Stimulated activated CD4-positive, alpha-beta T cell treated with anti-CD3 and anti-CD28 coated beads, TNF-alpha, amount 100 ng/mL, for 4 hours (primary cell): ENCODE measurements around the gene SPDYC.

Experiments
- DNase-seq, 3 experiments: peaks; one replicate each; pipeline ENCODE4 v3.0.0-alpha.2; 2020; ENCODE audit warnings: low read depth in 3 of 3

The SPDYC gene

DNA sequence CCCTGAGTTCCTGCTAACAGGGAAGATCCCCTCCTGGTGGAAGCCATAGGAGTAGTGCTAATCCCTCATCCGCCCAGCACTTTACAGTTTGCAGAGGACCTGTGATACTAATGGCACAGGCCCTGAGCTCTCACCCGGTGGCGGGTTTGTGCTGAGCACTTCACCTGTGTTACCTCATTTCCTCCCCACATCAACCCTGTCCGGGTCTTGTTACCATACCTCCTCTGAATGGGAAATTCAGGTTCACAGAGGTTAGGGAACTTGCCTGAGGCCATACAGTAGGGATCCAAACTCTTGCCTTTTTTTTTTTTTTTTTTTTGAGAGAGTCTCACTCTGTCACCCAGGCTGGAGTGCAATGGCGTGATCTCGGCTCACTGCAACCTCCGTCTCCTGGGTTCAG lies 36.9 kb downstream of the SPDYC start:
- DNase-seq: no peak

DNA sequence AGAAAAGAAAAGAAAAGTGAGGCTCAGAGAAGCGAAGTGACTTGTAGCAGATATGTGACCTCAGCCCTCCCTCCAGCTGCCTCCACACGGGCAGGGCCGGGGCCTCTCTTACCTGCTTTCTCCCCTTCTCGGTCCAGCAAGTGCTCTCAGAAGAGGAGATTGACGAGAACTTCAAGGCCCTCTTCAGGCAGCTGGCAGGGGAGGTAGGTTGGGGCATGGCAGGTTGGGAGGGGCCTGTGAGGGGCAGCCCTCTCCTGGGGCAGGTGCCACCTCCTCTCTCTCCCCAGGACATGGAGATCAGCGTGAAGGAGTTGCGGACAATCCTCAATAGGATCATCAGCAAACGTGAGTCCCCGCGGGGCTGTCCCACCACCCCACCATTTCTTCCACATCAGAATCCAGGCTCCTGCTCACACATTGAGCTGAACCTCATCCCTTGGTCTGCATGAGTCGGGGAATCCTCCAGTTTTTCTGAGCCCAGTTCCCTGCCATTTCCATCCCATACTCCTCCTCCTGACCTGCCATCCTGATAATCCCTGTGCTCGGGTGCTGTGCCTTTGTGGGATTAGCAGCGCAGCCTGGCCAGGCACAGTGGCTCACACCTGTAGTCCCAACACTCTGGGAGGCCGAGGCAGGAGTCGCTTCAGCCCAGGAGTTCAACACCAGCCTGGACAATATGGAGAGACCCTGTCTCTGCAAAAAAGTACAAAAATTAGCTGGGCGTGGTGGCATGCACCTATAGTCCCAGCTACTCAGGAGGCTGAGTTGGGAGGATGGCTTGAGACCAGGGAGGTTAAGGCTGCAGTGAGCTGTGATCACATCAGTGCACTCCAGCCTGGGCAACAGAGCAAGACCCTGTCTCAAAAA lies 38.1 kb downstream of the SPDYC start:
- no peak for DNase-seq

DNA sequence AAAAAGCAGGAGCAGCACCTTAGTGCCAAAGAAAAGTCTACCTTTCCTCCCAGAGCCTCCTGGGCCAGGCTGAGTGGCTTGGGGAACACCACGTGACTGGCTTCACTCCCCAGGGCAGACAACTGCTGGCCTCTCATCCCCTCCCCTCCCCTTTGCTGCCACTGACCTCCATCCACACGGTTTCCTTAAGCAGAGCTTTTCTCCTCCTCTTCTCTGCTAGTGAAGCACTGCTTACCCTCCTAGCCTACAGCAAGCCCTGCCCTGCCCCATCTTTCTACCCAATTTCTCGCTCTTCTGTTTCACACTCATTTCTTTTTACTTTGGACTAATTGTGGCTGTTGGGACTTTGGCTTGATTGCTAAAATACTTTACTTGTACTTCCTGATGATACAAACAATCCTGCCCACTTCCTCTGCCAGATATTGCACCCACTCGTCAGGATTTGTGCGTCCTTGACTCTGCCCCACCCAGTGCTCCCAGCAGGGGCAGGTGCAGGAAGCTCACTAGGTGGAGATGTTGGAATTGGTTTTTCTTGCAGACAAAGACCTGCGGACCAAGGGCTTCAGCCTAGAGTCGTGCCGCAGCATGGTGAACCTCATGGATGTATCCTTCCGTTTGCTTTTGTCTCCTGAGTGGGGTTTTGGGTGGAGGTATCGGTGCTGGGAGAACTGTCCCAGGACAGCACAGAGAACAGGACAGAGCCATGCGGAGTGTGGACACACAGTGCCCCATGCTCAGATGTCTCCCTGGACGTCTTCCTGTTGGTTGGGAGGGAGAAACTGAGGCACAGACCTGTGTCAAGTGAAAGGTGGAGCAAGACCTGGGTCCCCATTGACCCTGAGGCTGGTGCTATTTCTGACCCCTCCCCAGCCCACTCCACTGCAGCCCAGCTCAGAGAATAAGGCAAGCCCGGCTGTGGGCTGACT lies 39.0 kb downstream of the SPDYC start:
- DNase-seq: no peak

DNA sequence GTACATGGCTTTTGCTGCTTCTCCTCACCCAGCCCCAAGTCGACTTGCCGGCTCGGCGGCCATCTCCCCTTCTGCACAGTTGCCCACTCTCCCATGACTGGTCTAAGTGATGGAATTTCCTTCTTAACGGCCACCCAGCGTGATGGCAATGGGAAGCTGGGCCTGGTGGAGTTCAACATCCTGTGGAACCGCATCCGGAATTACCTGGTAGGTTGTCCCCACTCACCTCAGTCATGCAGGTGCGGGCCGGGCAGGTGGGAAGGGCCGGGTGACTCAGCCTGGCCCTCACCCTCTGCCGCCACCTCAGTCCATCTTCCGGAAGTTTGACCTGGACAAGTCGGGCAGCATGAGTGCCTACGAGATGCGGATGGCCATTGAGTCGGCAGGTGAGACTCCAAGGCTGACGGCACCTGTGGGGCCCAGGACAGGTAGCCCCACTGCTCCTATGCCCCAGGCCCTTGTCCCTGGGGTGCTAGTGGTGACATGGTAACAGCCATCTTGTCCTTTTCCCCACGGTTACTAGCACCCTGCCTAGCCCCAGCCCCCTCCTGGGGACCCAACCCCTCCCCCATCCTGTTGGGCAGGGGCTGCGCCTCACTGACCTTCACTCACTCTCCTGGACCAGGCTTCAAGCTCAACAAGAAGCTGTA lies 39.8 kb downstream of the SPDYC start:
- DNase-seq: no peak

DNA sequence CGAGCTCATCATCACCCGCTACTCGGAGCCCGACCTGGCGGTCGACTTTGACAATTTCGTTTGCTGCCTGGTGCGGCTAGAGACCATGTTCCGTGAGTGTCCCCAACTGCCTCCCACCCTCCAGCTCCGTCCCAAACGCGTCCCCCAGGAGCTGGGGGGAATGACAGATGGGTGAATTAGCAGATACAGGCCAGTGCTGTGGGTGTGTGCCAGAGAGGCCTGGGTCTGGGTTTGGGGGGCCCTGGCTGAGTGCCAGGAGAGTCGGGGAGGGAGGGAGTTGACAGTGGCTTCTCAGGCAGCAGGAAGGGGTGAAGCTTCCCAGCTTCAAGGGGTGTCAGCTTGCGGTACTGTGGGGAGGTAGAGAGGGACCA lies 40.3 kb downstream of the SPDYC start:
- no peak for DNase-seq

DNA sequence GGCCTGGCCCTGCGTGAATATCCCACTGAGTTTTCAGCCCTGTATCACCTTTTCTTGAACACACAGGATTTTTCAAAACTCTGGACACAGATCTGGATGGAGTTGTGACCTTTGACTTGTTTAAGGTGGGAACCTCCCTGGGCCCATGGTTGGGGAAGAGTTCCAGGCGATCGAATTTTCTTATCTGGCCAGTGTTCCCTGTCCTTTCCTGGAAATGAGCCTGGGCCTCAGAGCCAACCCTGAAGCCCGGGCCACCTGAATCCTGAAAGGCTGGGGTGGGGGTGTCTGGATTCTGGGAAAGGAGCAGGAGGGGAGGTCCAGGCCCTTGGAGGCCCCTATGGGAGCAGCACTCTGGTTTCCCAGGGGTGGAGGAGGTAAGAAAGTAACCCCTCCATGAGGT lies 40.7 kb downstream of the SPDYC start:
- no peak for DNase-seq

DNA sequence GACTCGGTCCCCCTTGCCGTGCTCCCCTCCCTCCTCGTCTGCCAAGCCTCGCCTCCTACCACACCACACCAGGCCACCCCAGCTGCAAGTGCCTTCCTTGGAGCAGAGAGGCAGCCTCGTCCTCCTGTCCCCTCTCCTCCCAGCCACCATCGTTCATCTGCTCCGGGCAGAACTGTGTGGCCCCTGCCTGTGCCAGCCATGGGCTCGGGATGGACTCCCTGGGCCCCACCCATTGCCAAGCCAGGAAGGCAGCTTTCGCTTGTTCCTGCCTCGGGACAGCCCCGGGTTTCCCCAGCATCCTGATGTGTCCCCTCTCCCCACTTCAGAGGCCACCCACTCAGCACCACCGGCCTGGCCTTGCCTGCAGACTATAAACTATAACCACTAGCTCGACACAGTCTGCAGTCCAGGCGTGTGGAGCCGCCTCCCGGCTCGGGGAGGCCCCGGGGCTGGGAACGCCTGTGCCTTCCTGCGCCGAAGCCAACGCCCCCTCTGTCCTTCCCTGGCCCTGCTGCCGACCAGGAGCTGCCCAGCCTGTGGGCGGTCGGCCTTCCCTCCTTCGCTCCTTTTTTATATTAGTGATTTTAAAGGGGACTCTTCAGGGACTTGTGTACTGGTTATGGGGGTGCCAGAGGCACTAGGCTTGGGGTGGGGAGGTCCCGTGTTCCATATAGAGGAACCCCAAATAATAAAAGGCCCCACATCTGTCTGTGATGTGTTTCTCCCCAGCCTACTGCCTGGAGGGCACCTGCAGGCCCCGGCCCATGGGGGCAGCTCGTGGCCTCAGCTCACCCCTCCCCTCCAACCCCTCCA lies 41.5 kb downstream of the SPDYC start:
- DNase-seq: no peak

DNA sequence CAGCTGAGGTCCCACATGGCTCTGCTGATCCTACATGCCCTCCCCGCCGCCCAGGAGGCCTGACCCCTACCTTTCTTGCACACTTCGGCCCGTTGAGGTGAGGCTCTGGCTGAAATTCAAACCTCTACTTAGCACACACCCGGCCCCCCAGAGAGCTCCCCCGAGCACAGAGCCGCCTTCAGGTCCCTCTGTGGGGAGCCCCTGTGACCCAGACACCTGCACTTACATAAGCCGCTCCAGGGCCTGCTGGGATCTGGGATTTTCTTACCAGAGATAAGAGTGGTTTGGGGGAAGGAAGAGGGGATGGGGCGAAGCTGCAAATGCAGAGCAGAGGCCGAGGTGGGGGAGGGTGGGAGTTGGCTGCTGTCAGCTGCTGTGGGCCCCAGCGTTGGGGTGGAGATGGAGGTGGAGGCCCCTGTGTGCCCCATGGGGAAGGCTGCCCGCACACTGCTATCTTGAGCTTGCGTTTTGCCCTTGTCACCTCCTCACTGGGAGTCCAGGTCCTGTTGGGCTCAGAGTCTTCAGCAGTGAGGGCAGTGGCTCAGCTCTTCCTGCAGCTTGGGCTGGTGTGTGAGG lies 42.3 kb downstream of the SPDYC start:
- DNase-seq: no peak

DNA sequence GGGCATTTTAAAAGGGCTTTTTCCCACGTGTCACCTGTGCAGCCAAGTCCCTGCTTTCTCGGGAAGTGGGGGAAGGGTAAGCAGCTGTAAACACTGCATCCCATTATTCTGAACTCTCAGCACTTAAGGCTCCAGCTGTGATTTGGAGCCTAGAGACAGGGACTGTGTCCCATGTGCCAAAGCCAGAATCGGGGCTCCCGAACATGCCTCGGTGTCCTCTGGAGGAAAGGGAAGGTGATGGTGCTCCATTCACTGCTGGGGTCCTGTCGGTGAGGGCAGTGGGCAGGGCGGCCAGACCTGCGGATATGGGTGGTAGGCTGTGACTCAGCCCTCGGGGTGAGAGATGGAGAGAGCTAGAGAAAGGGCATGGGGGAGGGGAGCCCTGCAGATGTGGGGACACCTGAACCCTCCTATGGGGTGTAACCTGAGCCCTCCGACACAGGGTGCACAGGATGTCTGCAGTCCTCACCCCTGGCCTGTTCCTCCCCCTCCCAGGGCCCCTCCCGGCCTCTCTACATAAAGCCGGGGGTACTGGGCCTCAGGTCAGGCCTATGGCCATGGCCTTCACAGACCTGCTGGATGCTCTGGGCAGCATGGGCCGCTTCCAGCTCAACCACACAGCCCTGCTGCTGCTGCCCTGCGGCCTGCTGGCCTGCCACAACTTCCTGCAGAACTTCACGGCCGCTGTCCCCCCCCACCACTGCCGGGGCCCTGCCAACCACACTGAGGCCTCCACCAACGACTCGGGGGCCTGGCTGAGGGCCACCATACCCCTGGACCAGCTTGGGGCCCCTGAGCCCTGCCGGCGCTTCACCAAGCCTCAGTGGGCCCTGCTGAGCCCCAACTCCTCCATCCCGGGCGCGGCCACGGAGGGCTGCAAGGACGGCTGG lies 43.5 kb downstream of the SPDYC start:
- DNase-seq: no peak

DNA sequence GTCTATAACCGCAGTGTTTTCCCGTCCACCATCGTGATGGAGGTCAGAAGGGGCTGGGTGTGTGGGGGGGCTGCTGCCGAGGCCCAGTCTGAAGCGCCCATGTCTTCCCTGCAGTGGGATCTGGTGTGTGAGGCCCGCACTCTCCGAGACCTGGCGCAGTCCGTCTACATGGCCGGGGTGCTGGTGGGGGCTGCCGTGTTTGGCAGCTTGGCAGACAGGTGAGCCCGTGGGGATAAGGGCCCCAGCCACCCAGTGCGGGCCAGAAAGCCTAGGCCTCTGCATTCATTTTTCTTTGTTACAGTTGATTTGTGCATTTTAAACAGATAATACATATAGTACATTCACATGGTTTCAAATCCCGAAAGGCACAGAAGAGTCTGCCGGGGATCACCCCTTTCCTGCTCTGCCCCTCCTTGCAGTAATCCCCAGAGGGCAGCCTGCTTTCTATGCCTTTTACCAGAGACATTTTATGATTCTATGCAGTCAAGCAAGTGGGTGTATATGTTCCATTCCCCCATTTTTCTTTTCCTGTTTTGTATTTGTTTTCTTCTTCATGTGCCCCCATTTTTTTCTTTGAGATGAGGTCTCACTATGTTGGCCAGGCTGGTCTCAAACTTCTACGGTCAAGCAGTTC lies 44.3 kb downstream of the SPDYC start:
- no peak for DNase-seq

DNA sequence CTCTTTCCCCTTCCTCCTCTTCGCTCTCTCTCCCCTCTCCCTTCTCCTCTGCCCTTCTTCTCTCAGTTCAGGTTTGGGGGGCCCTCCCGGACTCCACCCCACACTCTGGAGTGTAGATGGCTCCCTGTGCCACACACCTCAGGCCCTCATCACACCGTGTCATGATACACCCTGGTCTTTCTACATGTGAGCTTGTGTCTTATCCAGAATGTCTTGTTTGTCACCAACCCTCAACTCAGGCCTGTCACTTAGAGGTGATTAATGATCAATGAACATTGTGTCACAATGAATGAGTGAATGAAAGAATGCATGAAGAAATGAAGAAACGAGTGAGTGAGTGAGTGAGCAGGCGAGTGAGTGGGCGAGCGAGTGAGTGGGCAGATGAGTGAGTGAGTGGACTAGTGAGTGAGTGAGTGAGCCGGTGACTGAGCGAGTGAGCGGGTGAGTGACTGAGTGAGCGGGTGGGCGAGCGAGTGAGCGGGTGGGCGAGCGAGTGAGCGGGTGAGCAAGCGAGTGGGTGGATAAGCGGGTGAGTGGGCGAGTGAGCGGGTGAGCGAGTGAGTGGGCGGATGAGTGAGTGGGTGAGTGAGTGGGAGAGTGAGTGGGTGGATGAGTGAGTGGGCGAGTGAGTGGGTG lies 45.5 kb downstream of the SPDYC start:
- peak in 2 of 3 experiments; percentile 14 to 26 for DNase-seq

DNA sequence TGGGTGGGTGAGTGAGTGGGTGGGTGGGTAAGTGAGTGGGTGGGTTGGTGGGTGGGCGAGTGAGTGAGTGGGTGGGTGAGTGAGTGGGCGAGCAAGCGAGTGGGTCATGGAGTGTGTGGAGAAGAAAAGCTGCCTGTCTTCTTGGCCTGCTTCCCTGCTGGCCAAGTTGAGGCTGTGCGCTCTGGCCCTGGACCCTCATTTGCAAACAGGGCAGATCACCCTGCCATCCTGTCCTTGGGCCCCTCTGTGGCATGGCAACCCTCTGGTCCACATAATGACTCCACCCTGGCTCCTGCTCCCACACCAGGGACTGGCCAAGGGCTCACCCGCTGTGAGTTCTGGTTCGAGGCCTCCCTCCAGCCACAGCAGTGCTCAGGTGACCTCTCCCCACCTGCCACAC lies 46.8 kb downstream of the SPDYC start:
- no peak for DNase-seq

DNA sequence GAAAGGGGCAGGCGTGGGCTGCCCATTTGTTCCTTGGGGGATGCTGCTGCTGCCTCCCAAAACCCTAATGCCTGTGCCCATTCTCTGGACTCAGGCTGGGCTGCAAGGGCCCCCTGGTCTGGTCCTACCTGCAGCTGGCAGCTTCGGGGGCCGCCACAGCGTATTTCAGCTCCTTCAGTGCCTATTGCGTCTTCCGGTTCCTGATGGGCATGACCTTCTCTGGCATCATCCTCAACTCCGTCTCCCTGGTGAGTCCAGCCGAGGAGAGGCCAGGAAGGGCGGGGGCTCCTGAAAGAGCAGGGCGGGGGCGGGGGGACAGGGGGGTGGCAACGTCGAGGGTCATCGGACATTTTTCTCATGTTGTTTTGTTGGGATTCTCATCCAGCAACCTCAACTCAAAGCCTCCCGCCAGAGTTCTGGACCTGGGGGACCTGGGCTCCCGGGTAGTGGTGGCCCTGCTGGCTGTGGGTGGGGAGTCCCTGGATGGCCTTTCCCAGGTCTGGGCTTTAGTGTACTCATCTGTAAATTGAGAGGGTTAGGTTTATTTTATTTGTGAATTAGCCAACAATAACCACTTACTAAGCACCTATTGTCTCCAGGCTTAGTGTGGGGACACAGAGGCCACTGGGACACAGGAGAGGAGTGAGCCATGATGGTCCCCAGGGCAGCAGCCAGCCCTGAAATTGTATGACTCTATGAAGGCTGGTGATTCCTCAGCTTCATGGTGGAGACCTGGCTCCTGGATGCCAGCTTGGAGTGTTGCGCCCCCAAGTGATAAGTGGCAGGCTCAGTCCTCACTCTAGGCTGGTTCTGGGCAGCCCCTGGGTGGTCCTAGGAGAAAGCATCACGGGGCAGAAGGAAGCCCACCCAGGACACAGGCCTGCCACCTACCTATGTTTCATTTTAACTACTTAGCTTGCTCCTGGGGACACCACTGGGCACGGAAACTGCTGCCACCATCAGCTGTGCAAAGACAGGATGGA lies 47.7 kb downstream of the SPDYC start:
- no peak for DNase-seq

DNA sequence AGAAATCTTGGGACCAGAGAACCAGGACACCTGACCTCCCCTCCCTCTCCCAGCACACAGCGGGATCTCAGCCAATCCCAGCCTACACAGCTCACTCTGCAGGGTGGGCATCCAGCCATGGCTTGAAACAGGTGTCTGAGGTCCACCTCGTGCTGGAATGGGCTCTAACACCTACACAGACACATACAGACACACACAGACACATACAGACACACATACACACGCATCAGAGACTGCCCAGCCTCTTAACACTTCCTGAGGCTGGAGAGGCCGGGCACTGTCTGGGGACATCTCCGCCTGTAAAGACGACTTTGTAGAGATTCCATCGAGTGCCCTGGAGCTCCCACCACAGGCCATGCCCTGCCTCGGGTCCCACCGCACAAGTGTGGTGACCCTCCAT lies 48.4 kb downstream of the SPDYC start:
- DNase-seq: no peak

DNA sequence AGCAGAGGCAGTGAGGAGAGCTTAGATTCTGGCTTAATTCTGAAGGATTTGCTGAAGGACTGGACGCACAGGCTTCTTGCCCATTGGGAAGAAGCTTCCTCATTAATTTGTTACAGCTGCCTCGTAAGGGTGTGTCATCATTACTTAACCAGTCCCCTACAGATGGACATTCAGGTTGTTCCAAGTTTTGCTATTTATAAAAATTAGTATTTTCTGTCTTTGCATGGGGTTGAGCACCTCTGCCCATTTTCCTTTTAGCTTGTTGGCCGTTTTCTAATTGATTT lies 49.8 kb downstream of the SPDYC start:
- no peak for DNase-seq

DNA sequence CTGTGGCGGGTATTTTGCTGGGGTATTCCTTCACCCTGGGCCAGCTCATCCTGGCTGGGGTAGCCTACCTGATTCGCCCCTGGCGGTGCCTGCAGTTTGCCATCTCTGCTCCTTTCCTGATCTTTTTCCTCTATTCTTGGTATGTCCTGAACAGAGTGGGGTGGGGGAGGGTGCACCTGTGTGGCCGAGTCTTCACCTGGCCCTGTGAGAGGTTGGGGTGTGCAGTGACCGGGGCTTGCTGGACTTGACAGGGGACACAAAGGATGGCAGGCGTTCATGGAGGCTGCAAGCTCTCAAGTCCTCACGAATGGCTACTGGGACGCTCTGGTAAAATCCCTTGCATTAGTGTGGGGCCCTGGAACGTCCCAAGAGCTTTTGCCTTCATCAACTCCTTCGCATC lies 51.0 kb downstream of the SPDYC start:
- DNase-seq: no peak
